MM.1S (cell line): ENCODE results near the gene PPP6R1.
A peak's percentile ranks its signal among the peaks of the same experiment; 100 is the strongest.

Experiments used
- DNase-seq: peaks from one replicate; pipeline ENCODE4 v3.0.0-alpha.2; 2015
- H2AFZ ChIP-seq: fragments of 300-600 bp; sonication (generic); 2 replicates; pipeline ENCODE4 v1.6.0; 2016; ENCODE audit warnings: antibody characterized with exemption, low read length
- H3F3A ChIP-seq: fragments of 300-600 bp; sonication (generic); 2 replicates; pipeline ENCODE4 v1.6.1; 2016; ENCODE audit warnings: mild to moderate bottlenecking, antibody characterized with exemption, low read length, moderate library complexity, mixed read lengths; ENCODE audit not compliant: insufficient read depth
- H3K27ac ChIP-seq: fragments of 300-600 bp; sonication (generic); 2 replicates; pipeline ENCODE4 v1.5.1; 2016; ENCODE audit warnings: mild to moderate bottlenecking, low read length
- H3K27me3 ChIP-seq: fragments of 300-600 bp; sonication (generic); replicated peaks from 2 replicates; pipeline ENCODE4 v1.6.0; 2016; ENCODE audit warnings: low read length; ENCODE audit not compliant: insufficient read depth
- H3K36me3 ChIP-seq: fragments of 300-600 bp; sonication (generic); replicated peaks from 2 replicates; pipeline ENCODE4 v1.6.1; 2016; ENCODE audit warnings: mild to moderate bottlenecking, low read length, mixed read lengths; ENCODE audit not compliant: insufficient read depth
- H3K4me1 ChIP-seq: fragments of 300-600 bp; sonication (generic); 2 replicates; pipeline ENCODE4 v1.6.1; 2016; ENCODE audit warnings: low read length, mixed read lengths
- H3K4me2 ChIP-seq: fragments of 300-600 bp; sonication (generic); 2 replicates; pipeline ENCODE4 v1.6.0; 2016; ENCODE audit warnings: low read depth, low read length
- H3K4me3 ChIP-seq: fragments of 300-600 bp; sonication (generic); 2 replicates; pipeline ENCODE4 v1.5.1; 2016; ENCODE audit warnings: low read length, mixed read lengths
- H3K79me2 ChIP-seq: fragments of 300-600 bp; sonication (generic); 2 replicates; pipeline ENCODE4 v1.6.1; 2016; ENCODE audit warnings: mixed run types, low read length, mixed read lengths
- H3K9ac ChIP-seq: fragments of 300-600 bp; sonication (generic); 2 replicates; pipeline ENCODE4 v1.6.1; 2016; ENCODE audit warnings: low read length, mixed read lengths
- H3K9me2 ChIP-seq: fragments of 300-600 bp; sonication (generic); replicated peaks from 2 replicates; pipeline ENCODE4 v1.6.1; 2016; ENCODE audit warnings: mild to moderate bottlenecking, low read length, mixed read lengths; ENCODE audit not compliant: insufficient read depth
- H3K9me3 ChIP-seq: fragments of 300-600 bp; sonication (generic); replicated peaks from 2 replicates; pipeline ENCODE4 v1.6.1; 2016; ENCODE audit warnings: mild to moderate bottlenecking, low read length, mixed read lengths; ENCODE audit not compliant: insufficient read depth
- H4K20me1 ChIP-seq: fragments of 300-600 bp; sonication (generic); 2 replicates; pipeline ENCODE4 v1.6.1; 2016; ENCODE audit warnings: mild to moderate bottlenecking, low read length, moderate library complexity, mixed read lengths; ENCODE audit not compliant: insufficient read depth
- EZH2 ChIP-seq: fragments of 300-600 bp; sonication (generic); optimal IDR thresholded peaks from 2 replicates; pipeline ENCODE3; 2017; ENCODE audit warnings: low read depth, mild to moderate bottlenecking, antibody characterized with exemption, low read length, mixed read lengths
- EZH2phosphoT487 ChIP-seq: fragments of 300-600 bp; sonication (generic); IDR thresholded peaks from 2 replicates; pipeline ENCODE4 v1.6.1; 2018; ENCODE audit warnings: antibody characterized with exemption, low read length
- TF ChIP-seq, protein P1 (sequence below): fragments of 300-600 bp; sonication (generic); IDR thresholded peaks from 2 replicates; pipeline ENCODE4 v1.5.1; 2016; ENCODE audit warnings: antibody characterized with exemption, low read length, mixed read lengths

Gene PPP6R1

DNA sequence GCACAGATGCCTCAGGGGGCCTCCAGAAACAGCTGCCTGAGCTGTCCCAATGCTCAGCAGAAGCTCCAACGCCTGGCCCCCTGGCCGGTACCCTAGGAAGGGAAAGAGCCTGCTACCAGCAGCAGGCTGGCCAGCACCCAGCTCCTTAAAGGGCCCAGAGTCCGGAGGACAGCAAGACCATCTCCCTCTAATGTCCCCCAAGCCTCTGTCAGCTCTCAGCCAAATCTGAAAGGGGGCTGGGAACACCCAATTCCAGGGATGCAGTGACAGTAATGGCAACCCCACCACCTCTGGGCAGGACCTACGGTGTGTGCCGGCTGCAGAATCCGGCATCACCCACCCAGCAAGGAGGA lies 4.2 kb downstream of the PPP6R1 start:
- no peak for DNase-seq
- peak overlapping the region; percentile 97 for H3K4me2 ChIP-seq
- H3F3A ChIP-seq, result peaks cover 48% of the 10 kb centered on the region
- peak overlapping the region; percentile 95 for H3K27ac ChIP-seq
- H3K4me1 ChIP-seq, result peaks cover 14% of the 10 kb centered on the region
- no peaks in the 10 kb centered on the region for H3K9me2 ChIP-seq
- H3K9ac ChIP-seq, result peak overlapping the region; percentile 80
- no peak overlapping the region for H2AFZ ChIP-seq
- H3K36me3 ChIP-seq, result 0 out of 2 replicates have a peak, but pooled peaks cover 3% of the 10 kb centered on the region
- H3K27me3 ChIP-seq, result no peaks in the 10 kb centered on the region
- peaks cover 88% of the 10 kb centered on the region for H3K79me2 ChIP-seq
- H3K4me3 ChIP-seq, result peak overlapping the region; percentile 94
- H3K9me3 ChIP-seq, result no peaks in the 10 kb centered on the region
- peaks cover 29% of the 10 kb centered on the region for H4K20me1 ChIP-seq
- TF ChIP-seq EZH2phosphoT487 (no peak), EZH2 (no peak)
- TF ChIP-seq, protein P1, sequence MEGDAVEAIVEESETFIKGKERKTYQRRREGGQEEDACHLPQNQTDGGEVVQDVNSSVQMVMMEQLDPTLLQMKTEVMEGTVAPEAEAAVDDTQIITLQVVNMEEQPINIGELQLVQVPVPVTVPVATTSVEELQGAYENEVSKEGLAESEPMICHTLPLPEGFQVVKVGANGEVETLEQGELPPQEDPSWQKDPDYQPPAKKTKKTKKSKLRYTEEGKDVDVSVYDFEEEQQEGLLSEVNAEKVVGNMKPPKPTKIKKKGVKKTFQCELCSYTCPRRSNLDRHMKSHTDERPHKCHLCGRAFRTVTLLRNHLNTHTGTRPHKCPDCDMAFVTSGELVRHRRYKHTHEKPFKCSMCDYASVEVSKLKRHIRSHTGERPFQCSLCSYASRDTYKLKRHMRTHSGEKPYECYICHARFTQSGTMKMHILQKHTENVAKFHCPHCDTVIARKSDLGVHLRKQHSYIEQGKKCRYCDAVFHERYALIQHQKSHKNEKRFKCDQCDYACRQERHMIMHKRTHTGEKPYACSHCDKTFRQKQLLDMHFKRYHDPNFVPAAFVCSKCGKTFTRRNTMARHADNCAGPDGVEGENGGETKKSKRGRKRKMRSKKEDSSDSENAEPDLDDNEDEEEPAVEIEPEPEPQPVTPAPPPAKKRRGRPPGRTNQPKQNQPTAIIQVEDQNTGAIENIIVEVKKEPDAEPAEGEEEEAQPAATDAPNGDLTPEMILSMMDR, result no peak

DNA sequence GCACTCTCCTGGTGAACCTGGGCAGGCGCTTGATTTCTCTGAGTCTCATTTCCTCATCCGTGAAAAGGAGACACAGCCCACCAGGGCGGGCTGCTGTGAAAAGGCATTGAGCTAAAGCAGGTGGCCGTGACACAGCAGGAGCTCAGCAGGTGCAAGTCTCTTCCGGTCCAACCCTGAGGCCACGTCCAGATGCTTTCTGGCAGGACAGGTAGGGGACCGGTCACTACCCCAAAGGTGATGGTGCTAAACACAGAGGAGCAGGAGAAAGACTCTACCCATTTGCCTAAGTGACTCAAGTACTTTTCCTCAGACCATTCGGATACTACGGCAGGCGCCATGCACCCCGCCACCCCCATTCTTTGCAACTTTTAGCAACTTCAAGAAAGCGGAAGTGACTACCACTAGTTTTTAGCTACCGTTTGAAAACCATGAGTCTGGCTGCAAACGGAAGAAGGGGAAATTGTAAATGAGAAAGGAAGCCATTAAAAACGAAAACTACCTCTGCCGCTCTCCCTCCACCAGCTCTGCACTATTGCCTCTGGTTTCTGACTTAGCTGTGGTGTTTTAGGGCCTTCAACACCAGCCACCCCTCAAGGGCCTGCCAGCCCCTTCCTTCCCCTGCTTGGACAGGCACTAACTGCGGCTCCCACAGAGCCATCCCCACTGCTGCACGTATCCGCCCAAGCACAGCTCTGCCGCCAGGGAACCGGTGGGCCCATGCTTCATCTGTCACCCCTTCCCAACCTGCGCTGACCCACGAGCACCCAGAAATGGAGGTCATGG lies 4.8 kb downstream of the PPP6R1 start:
- Histone ChIP-seq H3K9me2 (no peaks in the 10 kb centered on the region), H3K9me3 (no peaks in the 10 kb centered on the region), H3K9ac (peak overlapping the region; percentile 80), H3F3A (peaks cover 43% of the 10 kb centered on the region), H3K36me3 (0 out of 2 replicates have a peak, but pooled peaks cover 3% of the 10 kb centered on the region), H3K4me2 (peak overlapping the region; percentile 97), H3K79me2 (peaks cover 93% of the 10 kb centered on the region), H3K4me1 (peaks cover 14% of the 10 kb centered on the region), H3K4me3 (peak overlapping the region; percentile 94), H2AFZ (no peak overlapping the region), H3K27me3 (no peaks in the 10 kb centered on the region), H4K20me1 (peaks cover 33% of the 10 kb centered on the region), H3K27ac (peak overlapping the region; percentile 95)
- TF ChIP-seq, protein P1, result no peak
- no peak for TF ChIP-seq EZH2phosphoT487
- TF ChIP-seq EZH2, result no peak
- peak; percentile 87 for DNase-seq

DNA sequence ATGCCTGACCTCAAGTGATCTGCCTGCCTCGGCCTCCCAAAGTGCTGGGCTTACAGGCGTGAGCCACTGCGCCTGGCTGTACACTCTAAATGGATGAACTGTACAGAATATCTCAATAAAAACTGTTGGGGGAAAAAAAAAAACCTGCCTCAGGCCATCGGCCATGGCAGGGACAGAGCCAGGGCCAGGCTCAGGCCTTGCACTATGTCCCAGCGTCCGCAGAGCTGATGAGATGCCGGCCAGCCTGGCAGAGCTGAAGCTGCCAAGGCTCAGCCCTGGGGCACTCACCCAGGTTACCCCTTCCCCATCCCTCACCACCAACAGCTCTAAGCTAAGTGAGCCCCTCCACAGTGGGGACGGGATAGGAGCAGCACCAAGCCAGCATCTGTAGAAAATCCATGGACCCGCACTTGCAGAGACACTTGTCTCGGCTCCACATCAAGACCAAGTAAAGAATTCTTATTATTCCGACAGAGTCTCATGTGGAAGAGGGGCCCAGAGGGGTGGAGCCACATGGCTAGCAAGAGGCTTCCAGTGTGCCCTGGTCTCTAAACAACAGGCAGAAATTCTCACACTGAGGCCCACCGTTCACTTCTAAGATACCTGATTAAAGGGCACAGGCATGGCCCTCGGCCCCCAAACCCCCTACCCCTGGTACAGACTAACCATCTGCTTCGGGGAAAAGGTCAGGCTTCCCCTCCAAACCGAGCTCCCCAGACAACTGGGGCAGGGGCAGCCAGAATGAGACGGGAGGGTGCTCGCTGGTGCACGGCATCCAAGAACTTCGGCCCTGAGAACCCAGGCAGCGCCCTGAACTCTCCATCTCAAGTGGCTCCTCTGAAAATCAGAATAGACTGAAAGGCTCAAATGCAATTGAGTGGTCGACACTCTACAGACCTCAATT lies 5.8 kb downstream of the PPP6R1 start:
- TF ChIP-seq EZH2 (no peak), EZH2phosphoT487 (no peak)
- TF ChIP-seq, protein P1, result no peak
- H2AFZ ChIP-seq, result no peak overlapping the region
- H3K4me3 ChIP-seq, result peak overlapping the region; percentile 94
- no peaks in the 10 kb centered on the region for H3K27me3 ChIP-seq
- H3K27ac ChIP-seq, result peak overlapping the region; percentile 95; the same call in 1 of the 2 replicates
- peaks cover 43% of the 10 kb centered on the region for H4K20me1 ChIP-seq
- DNase-seq, result no peak
- peaks cover 41% of the 10 kb centered on the region for H3F3A ChIP-seq
- peak overlapping the region; percentile 80; the same call in 1 of the 2 replicates for H3K9ac ChIP-seq
- H3K4me2 ChIP-seq, result peak overlapping the region; percentile 97
- peaks cover 97% of the 10 kb centered on the region for H3K79me2 ChIP-seq
- 0 out of 2 replicates have a peak, but pooled peaks cover 3% of the 10 kb centered on the region for H3K36me3 ChIP-seq
- peaks cover 14% of the 10 kb centered on the region for H3K4me1 ChIP-seq
- no peaks in the 10 kb centered on the region for H3K9me3 ChIP-seq
- no peaks in the 10 kb centered on the region for H3K9me2 ChIP-seq
